ENCODE data around the gene WDR6.
"Not testable (repeated sequence)": the region's sequence is repeated elsewhere in the genome, so short reads cannot be mapped to it uniquely, and the experiment has no call there.

WDR6 gene

GRCh38 chr3:48991851-48992545 is 15.2 kb upstream of the WDR6 start:
- DNase-seq (ENCODE audit: low read depth, low spot score), result no peak

- no peak for DNase-seq (ENCODE audit: low read depth, low spot score)
Observed at GRCh38 chr3:48993834-48994233, 13.4 kb upstream of the WDR6 start.

GRCh38 chr3:48996640-48997039 is 10.6 kb upstream of the WDR6 start:
- DNase-seq (ENCODE audit: low read depth, low spot score), result no peak

GRCh38 chr3:48997102-48997635 is 10.0 kb upstream of the WDR6 start:
- DNase-seq (ENCODE audit: low read depth, low spot score), result no peak

GRCh38 chr3:48997714-48998637 is 9.2 kb upstream of the WDR6 start:
- peak; percentile 70 for DNase-seq (ENCODE audit: low read depth, low spot score)

- DNase-seq (ENCODE audit: low read depth, low spot score), result no peak
Observed at GRCh38 chr3:48999085-48999858, 7.9 kb upstream of the WDR6 start.

GRCh38 chr3:49001155-49001554 is 6.0 kb upstream of the WDR6 start:
- no peak for DNase-seq (ENCODE audit: low read depth, low spot score)

GRCh38 chr3:49004352-49005302 is 2.6 kb upstream of the WDR6 start:
- no peak for DNase-seq (ENCODE audit: low read depth, low spot score)

GRCh38 chr3:49005303-49005680 is 1.9 kb upstream of the WDR6 start:
- DNase-seq (ENCODE audit: low read depth, low spot score), result no peak

- DNase-seq (ENCODE audit: low read depth, low spot score), result no peak
Observed at GRCh38 chr3:49005998-49006397, 1.2 kb upstream of the WDR6 start.

- no peak for DNase-seq (ENCODE audit: low read depth, low spot score)
Observed at GRCh38 chr3:49006408-49007067, 653 bp upstream of the WDR6 start.

- peak; percentile 92 for DNase-seq (ENCODE audit: low read depth, low spot score)
Observed at GRCh38 chr3:49007771-49008528, 759 bp downstream of the WDR6 start.

GRCh38 chr3:49008627-49009026 is 1.4 kb downstream of the WDR6 start:
- DNase-seq (ENCODE audit: low read depth, low spot score), result not testable (repeated sequence)

GRCh38 chr3:49009396-49009795 is 2.2 kb downstream of the WDR6 start:
- no peak for DNase-seq (ENCODE audit: low read depth, low spot score)

GRCh38 chr3:49012441-49013017 is 5.3 kb downstream of the WDR6 start:
- DNase-seq (ENCODE audit: low read depth, low spot score), result no peak

- DNase-seq (ENCODE audit: low read depth, low spot score), result no peak
Observed at GRCh38 chr3:49013113-49013737, 6.0 kb downstream of the WDR6 start.

- peak; percentile 83 for DNase-seq (ENCODE audit: low read depth, low spot score)
Observed at GRCh38 chr3:49013738-49014660, 6.8 kb downstream of the WDR6 start.

GRCh38 chr3:49015072-49015471 is 7.9 kb downstream of the WDR6 start:
- DNase-seq (ENCODE audit: low read depth, low spot score), result no peak

All from ELF-1 (cell line).